ENCODE measurements around the gene FAM107B.
"Not testable (repeated sequence)": the region's sequence is repeated elsewhere in the genome, so short reads cannot be mapped to it uniquely, and the experiment has no call there.

The FAM107B gene

DNA sequence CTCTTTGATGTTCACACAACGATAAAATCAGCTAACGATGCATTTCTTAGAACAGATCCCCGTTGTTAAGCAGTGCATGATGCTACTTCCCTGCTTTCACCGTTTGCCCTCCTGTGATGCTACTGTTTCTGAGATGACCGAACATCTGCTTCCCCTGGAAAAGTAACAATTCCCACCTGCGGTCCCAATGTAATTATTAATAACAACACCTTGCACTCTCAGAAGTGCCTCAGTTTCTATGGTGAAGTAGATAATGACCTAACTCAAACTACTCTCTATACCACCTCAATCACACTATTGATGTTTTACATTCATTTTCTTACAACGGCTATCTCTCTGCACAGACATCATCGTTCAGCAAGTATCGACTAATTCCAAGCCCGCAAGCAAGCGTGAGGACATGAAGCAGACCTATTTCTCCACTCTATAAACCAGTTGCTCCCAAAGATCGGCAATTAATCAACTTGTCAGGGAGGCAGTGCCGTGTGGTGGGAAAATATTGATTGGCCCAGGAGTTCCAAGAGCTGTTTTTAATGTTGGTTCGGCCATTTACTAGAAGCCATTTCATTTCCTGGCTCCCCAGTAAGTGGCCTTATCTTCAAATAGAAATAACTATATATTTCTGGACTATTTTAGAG lies 42.7 kb downstream of the FAM107B start:
- DNase-seq = no peak

DNA sequence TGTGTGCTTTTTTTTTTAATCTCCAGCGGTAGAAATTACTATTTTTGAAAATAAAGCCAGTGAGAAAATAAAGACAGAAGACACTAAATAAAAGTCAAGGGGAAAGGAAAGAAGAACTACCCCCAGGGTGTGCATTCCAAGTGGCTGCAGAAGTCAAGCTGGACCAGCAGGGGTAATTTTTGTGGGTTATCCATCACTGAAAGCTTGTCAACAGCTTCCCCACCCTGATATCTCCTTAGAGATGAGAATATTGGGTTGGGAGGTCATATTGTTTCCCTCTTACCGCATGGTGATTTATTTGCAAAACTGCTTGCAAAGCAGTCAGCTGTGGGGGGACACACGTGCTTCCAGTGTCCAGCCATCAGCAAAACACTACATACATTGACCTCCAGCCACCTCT lies 46.4 kb downstream of the FAM107B start:
- DNase-seq = no peak

DNA sequence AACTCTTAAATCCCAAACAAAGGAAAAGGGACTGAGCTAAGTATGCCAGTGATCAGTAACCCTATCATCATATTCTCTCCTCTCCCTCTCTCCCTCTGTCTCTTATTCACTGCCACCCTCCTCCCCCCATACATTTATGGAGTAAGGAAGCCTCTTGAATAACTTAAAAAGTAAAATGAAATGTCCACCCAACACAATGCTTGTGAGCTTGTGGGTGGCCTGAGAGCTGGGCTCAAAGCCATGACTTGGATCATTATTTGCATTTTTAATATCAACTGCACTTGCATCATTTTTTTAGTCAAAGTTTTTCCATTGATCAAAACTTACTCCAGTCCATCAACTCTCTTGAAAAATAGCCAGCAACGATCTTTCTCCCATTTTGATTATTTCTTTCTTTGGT lies 46.8 kb downstream of the FAM107B start:
- DNase-seq = no peak

- DNase-seq = no peak
Observed at GRCh38 chr10:14727465-14727864, 47.2 kb downstream of the FAM107B start.

- DNase-seq = no peak
Observed at GRCh38 chr10:14724931-14725330, 49.8 kb downstream of the FAM107B start.

DNA sequence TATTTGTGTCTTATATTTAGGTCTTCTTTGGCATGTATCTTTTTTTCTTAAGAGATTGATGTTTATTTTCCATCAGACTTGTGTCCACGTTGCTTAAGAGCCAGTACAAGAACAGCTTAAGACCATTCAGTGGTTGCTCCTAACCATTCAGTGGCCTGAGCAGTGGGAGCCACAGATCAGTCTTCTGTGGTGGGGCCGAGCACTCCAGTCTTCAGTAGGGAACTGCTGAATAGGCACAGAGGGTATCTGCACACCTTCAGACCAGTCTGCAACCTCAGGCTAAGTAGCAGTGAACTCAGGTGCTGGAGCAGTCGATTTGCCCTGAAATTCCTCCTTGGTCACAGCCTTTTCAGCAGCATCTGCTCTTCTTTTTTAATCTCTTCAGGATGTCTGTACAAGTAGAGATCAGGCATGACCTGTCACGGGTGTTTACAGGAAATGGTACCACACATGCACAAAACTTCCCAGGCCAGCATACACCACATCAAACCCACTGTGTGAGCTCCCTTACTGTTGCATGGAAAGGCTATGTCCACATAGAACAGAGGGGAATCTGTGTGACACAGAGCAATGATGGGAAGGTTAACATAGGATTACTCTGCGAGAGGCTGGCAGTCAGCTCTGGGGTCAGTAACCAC lies 51.5 kb downstream of the FAM107B start:
- no peak for DNase-seq

- DNase-seq = no peak
Observed at GRCh38 chr10:14717552-14717951, 57.1 kb downstream of the FAM107B start.

DNA sequence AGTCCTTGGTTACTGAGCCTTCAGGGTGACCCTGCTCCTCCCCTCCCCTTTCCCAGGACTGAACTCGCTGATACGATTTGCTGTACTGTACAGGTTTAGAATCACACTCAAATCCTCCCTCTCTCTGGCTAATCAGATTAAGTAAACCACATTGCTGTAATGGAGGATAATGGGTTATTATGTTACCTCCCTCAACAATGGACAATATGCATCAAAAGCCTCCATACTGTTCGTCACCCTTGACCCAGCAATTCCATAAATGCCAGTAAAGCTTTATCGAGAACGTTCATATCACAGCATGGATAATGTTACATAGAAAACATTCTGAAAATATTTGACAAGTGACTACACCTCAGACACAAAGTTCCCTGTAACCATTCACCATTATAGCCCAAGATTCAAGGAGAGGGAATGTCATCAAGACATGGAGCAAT lies 61.7 kb downstream of the FAM107B start:
- DNase-seq = peak; percentile 3

DNA sequence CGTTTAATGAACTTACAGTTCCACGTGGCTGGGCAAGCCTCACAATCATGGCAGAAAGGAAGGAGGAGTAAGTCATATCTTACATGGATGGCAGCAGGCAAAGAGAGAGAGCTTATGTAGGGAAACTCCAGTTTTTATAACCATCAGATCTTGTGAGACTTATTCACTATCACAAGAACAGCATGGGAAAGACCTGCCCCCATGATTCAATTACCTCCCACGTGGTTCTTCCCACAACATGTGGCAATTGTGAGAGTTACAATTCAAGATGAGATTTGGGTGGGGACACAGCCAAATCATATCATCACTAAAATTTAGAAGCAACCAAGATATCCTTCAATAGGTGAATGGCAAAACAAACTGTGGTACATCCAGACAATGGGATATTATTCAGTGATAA lies 65.4 kb downstream of the FAM107B start:
- DNase-seq = not testable (repeated sequence)

DNA sequence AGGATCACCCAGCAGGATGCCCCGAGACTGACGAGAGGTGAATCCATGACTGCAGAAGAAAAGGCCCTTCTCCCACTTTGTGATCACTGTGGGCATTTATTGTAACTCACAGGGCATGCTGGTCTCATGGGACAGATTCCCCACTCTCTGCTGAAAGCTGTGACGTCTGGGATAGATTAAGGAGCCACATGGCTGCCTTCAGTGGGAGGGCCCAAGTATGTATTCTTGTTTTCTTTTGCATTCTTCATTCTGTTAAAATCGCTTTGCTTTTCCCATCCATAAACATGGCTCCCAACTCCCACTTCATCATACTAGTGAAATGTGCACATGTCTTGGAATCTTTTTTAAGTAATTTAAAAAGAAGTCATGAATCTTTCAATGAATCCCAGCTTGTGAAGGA lies 67.2 kb downstream of the FAM107B start:
- no peak for DNase-seq

GRCh38 chr10:14705548-14706230 lies 69.0 kb downstream of the FAM107B start:
- DNase-seq = no peak

DNA sequence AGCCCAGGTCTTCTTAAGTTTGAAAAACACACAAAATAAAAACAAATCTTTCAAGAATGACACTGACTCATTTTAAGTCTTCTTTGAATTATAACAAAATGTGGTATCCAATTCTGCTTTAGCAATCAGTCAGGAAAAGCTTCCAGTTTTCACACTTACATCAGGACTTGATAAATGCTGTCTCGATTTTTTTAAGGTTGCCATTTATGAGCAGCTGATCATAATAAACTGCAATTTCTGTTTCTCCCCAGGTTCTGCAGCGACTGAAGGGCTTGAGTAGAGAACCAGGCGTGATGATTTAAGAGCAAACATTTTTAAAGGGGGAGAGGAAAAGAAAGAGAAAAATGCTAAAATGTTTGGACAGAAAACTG lies 71.1 kb downstream of the FAM107B start:
- no peak for DNase-seq

DNA sequence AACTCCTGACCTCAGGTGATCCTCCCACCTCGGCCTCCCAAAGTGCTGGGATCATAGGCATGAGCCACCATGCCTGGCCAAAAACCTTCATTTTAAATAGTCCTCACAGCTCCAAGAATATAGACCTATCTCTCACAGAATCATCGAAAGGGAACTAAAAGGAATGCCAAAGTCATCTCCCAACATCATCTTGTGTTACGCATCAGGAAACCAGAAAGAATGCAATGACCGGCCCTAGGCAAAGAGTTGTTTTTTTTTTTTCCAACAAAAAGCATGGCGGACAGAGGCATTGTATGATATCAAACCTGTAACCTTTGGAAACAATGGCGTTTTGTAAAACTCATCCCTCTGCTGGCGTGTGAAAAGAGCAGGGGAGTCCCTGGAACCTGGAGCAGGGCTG lies 73.2 kb downstream of the FAM107B start:
- no peak for DNase-seq

DNA sequence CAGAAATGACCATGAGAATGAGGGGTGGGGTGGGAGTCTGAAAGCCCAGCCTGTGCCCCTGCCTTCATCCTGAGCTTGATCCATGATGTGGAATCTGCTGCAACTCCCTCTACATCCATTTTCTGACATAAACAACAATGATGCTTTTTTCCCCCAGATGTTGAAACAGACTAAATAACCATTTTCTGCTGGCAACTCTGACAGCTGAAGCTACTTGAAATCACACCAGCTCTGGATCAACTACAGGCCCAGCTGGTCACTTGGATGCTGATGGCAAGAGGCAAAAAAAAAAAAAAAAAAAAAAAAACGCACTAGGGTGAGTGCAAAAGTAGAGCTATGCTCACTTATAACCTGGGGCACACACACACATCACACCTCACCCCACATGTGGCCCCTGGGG lies 74.2 kb downstream of the FAM107B start:
- no peak for DNase-seq

- no peak for DNase-seq
Observed at GRCh38 chr10:14699482-14699881, 75.2 kb downstream of the FAM107B start.

GRCh38 chr10:14698829-14699170 lies 75.9 kb downstream of the FAM107B start:
- no peak for DNase-seq

- DNase-seq = no peak
Observed at GRCh38 chr10:14698111-14698828, 76.4 kb downstream of the FAM107B start.

GRCh38 chr10:14697281-14697680 lies 77.4 kb downstream of the FAM107B start:
- no peak for DNase-seq

DNA sequence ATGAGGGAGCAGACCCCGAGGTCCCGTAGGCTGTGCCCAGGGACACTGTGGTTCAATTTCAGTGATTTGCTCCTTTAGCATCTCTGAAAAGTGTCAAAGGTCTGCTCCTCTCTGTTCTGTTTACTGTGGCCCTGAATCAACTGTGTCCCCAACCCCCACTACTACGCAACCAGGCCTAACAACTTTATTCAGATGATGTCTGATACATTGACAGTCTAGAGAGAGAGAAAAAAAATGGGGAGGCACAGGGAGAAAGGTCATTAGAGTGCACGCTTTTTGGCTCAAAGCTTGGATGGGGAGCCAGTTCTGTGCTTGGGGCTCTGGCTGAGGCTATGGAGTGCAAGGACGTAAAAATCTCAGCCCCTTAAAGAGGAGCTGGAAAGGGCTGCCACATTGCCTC lies 77.9 kb downstream of the FAM107B start:
- no peak for DNase-seq

- no peak for DNase-seq
Observed at GRCh38 chr10:14695847-14696480, 78.7 kb downstream of the FAM107B start.

DNA sequence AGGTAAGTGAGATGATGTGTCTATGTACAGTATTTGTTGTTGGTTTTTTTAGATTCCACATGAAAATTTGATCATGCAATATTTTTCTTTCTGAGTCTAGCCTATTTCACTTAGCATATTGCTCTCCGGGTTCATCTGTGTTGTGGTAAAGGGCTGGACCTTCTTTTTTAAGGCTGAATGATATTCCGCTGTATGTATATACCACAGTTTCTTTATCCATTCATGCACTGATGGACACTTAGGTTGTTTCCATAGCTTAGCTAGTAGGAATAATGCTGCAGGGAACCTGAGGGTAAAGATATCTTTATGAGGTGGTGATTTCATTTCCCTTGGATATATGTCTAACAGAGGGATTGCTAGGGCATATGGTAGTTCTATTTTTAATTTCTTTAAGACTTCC lies 80.8 kb downstream of the FAM107B start:
- DNase-seq = no peak

DNA sequence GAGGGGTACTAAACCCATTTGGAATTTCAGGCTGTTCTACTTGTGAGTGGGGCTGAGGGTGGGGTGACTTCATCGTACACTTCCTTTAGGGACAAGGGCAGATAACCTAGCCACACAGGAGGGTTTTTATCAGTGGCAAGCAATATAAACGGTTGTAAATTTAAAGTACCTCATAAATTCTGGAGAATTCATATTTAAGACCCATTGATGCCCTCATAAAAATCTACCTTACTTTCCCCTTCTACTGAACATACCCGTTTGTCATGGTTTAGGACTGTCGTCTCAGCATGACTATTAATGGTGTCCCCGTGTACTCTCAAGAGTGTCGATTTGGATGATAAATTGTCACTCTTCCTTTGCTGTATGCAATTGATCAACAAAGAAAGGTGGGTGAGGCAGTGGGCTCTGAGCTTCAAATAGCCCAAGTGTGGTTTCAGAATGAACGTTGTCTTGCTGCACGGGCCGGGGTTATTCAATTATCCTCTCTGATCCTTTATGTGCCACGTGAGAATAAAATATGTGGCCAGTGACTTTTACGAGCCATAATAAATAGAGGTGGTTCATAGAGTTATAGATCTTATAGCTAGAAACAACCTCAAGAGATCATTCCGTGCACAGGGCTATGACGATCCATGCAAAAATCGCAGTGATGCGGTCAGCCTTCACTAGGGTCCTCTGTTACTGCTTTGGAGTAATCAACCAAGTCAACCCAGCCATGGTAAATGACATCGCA lies 82.2 kb downstream of the FAM107B start:
- no peak for DNase-seq

DNA sequence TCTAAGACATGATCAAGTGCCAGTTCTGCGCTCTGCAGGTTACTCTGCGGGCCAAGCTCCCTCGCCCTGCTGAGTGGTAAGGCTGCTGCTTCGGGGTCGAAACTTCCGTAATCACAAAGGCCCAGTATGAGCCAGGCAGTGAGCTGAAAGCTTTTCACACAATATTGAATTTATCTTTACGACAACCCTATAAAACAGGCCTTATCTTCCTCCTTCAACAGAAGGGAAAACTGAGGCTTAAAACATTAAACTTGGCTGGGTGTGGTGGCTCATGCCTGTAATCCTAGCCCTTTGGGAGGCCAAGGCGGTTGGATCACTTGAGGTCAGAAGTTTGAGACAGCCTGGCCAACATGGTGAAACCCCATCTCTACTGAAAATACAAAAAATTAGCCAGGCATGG lies 83.3 kb downstream of the FAM107B start:
- no peak for DNase-seq

Data from NCI-H226 (cell line).